HG03064 (cell line): Measurements from ENCODE around the gene POU6F1.
"Not testable (repeated sequence)": the region's sequence is repeated elsewhere in the genome, so short reads cannot be mapped to it uniquely, and the experiment has no call there.

Experiments
- ATAC-seq: cut with Tn5 transposase; IDR thresholded peaks from one replicate; pipeline ENCODE4 v1.9.1; 2021; ENCODE audit warnings: low read depth; ENCODE audit not compliant: unreplicated experiment

POU6F1 gene, protein sequence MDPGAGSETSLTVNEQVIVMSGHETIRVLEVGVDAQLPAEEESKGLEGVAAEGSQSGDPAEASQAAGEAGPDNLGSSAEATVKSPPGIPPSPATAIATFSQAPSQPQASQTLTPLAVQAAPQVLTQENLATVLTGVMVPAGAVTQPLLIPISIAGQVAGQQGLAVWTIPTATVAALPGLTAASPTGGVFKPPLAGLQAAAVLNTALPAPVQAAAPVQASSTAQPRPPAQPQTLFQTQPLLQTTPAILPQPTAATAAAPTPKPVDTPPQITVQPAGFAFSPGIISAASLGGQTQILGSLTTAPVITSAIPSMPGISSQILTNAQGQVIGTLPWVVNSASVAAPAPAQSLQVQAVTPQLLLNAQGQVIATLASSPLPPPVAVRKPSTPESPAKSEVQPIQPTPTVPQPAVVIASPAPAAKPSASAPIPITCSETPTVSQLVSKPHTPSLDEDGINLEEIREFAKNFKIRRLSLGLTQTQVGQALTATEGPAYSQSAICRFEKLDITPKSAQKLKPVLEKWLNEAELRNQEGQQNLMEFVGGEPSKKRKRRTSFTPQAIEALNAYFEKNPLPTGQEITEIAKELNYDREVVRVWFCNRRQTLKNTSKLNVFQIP

DNA sequence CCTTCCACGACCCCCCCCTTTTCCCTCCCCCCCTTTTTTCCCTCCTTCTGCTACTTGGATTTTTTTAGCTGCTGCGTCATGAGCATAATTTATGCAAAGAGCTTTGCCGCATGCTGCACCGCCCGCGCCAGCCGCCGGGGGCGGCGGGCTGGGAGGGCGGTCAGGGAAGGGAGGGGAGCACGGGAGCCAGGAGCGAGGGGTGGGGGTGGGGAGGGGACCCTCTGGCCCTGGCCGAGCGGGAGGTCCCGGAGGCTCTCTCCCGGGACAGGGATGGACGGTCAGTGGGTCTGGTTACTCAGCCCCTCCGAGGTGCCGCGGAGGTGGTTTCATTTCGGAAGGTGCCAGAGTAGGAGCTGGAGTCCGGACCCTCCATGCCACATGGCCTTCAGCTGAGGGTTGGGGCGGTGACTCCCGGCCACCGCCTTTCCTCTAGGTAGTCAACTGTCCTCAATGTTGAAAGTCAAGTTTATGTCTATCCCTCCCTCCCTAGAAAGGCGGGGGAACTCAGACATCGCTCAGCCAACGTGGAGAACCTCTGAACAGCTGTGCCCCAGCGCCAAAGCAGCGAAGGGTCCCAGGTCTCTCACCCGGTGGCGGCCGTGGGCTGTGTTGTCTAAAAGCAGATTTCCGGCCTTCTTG, at the start of gene POU6F1:
TSS of gene POU6F1 (minus strand) at position 95 of the 639 bp plus-strand sequence. CDS start 11,226 bp downstream, outside the sequence.
- ATAC-seq, result peak; percentile 62

DNA sequence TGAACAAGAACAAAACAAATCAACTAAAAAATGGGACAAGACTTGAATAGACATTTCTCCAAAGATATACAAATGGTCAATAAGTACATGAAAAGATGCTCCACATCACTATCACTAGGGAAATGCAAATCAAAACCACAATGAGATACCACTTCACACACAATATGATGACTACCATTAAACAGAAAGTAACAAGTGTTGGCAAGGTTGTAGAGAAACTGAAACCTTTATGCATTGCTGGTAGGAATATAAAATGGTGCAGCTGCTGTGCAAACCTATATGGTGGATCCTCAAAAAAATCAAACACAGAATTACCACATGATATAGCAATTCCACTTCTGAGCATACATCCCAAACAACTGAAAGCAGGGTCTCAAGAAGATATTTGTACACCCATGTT, 47.2 kb upstream of the POU6F1 start:
- peak; percentile 65 for ATAC-seq

GRCh38 chr12:51264297-51264696, 46.4 kb upstream of the POU6F1 start:
- no peak for ATAC-seq

DNA sequence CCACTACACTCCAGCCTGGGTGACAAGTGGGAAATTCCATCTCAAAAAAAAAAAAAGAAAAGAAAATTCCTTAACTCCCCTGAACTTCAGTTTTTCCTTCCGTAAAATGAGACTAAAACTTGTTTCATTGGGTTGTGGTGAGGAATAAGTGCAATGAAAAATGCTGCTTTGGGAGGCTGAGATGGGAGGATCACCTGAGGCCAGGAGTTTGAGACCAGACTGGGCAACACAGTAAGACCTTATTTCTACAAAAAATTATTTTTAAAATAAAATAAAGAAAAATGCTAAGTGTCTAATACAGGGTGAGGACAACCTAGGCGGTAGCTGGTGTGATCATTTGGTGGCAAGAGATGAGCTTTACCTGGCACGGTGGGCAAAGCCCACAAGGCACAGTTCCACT, 45.5 kb upstream of the POU6F1 start:
- ATAC-seq, result no peak

- ATAC-seq, result no peak
Observed at GRCh38 chr12:51262758-51263177, 44.9 kb upstream of the POU6F1 start.

- ATAC-seq, result not testable (repeated sequence)
Observed at GRCh38 chr12:51259600-51259999, 41.7 kb upstream of the POU6F1 start.

DNA sequence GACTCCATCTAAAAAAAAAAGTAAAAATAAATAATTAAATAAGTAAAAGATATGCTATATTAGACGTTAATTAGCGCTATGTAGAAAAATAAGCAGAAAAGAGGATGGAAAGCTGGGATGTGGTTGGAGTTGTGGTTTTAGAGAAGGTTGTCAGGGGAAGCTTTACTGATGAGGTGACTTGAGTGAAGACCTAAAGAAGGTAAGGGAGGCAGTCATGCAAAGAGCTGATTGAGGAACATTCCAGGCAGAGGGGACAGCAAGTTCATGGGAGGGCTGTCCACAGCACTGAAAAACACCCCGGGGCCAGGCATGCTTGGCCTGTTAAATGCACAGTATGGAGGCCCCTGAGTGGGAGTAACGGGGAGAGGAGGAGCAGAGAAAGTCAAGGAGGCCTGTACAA, 36.7 kb upstream of the POU6F1 start:
- no peak for ATAC-seq

DNA sequence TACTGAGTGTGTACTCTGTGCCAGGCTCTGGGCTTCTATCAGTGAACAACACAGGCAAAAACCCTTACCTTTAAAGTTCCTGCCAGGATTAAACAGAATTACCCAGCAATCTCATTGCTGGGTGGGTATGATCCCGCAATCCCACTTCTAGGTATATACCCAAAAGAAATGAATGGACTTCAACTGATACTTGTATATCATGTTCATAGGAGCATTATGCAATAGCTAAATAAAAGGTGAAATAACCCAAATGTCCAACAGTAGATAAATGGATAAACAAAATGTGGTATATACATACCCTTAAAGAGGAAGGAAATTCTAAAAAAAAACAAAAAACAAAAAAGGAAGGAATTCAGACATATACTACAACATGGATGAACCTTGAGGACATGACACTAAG, 35.4 kb upstream of the POU6F1 start:
- no peak for ATAC-seq

- ATAC-seq, result no peak
Observed at GRCh38 chr12:51247523-51248206, 29.8 kb upstream of the POU6F1 start.

GRCh38 chr12:51246254-51246853, 28.5 kb upstream of the POU6F1 start:
- no peak for ATAC-seq

DNA sequence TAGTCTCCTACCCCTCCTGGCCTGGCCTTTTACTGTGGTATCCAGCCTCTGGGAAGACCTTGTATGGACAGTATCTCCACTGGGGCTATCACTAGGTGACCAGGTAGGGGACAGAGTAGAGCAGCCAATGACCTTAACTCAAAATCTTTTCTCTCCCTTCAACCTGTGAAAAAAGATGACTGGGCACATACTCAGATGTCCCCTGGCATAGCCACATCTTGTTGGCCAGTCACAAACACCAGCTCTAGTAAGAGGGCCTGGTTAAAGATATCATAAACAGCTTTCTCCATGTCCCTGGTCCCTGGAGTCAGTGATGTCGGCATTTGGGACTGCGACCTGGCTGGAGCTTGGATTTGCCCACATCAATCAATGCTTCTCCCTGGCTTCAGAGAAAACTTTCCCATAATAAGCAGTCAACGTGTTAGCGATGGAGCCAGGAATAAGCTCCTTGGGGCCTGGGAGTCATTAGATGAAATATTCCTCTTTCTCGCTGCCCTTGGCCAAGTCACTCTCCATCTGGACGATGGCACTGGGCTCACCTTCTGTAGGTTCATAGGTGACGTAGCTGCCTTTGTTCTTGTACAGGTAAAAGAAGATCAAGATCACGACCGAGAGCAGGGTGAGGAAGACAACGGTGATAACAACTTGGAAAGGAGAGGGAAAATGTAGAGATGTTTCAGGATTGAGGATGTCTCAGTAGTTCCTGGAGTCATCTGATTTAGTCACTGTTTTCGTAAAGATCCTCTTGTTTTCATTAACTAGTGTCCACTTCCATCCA, 27.8 kb upstream of the POU6F1 start:
- no peak for ATAC-seq

- ATAC-seq, result no peak
Observed at GRCh38 chr12:51244269-51244668, 26.4 kb upstream of the POU6F1 start.

- ATAC-seq, result no peak
Observed at GRCh38 chr12:51242876-51243275, 25.0 kb upstream of the POU6F1 start.

- no peak for ATAC-seq
Observed at GRCh38 chr12:51242120-51242519, 24.3 kb upstream of the POU6F1 start.

- no peak for ATAC-seq
Observed at GRCh38 chr12:51240971-51241370, 23.1 kb upstream of the POU6F1 start.

- peak; percentile 87 for ATAC-seq
Observed at GRCh38 chr12:51238510-51239334, 20.9 kb upstream of the POU6F1 start, which contains the start of gene DAZAP2. TSS of gene DAZAP2 (plus strand) at chr12:51238826. CDS start at chr12:51238908, 82 bp downstream.

GRCh38 chr12:51238037-51238509, 20.2 kb upstream of the POU6F1 start:
- no peak for ATAC-seq

DNA sequence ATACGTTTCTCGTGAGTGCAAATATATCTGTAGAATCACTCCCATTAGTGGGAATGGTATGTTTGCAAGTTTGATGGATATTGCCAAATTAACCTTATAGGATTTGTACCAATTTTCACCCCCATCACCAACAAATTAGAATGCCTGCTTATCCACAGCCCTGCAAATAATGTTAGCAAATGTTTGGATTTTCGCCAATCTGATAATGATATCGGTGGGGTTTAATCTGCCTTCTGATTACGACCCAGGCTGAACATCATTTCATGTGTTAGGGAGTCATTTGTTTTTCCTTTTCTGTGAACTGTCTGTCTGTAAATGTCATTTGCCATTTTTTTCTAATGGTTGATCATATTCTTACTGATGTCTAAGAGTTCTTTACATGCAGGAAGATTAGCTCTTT, 16.7 kb upstream of the POU6F1 start:
- no peak for ATAC-seq

GRCh38 chr12:51232642-51233041, 14.8 kb upstream of the POU6F1 start:
- ATAC-seq, result no peak
